ENCODE data around the gene ATP2B3. TPM values are rescaled to one million over a fixed set of nuclear protein-coding genes. Genes with fewer than 3 reads are reported as not detected.

Gene ATP2B3
- total and polyA plus RNA-seq, 7 donors = 0.01 to 0.04 (median 0.01) TPM; not detected in 4

GRCh38 chrX:153493085-153493484 lies 24.4 kb upstream of the ATP2B3 start:
- no peak overlapping the region for H3K27ac ChIP-seq

GRCh38 chrX:153494061-153494460 lies 23.4 kb upstream of the ATP2B3 start:
- DNase-seq = peak in 1 of 2 donors; percentile 43
- Histone ChIP-seq H3K36me3 (ENCODE audit: insufficient read depth in 1 of 2, low read depth in 1 of 2) (no peaks in the 10 kb centered on the region), H3K27ac (no peak overlapping the region), H3K4me1 (no peaks in the 10 kb centered on the region), H3K4me3 (no peak overlapping the region), H3K27me3 (ENCODE audit: insufficient read depth in 3 of 3, low read length in 2 of 3) (peaks cover 0 to 11% (median 0%) of the 10 kb centered on the region in 3 donors), H3K9me3 (no peaks in the 10 kb centered on the region)
- 77 to 87% (median 83%) methylated on average over 8 to 12 of the region's 12 CpGs for WGBS, 3 donors
- intact Hi-C loops (cut with DNase I) = no loop called here
- peak in 2 of 4 donors; percentile 28 to 50 for ATAC-seq
- TF ChIP-seq CTCF (IDR thresholded peaks at IDR 0.05) = no peak

More at GRCh38 chrX:153493085-153493484, 24.4 kb upstream of the ATP2B3 start:
- peaks cover 0 to 11% (median 0%) of the 10 kb centered on the region in 3 donors for H3K27me3 ChIP-seq (ENCODE audit: insufficient read depth in 3 of 3, low read length in 2 of 3)
- no peaks in the 10 kb centered on the region for H3K36me3 ChIP-seq (ENCODE audit: insufficient read depth in 1 of 2, low read depth in 1 of 2)
- H3K9me3 ChIP-seq = no peaks in the 10 kb centered on the region
- DNase-seq = no peak
- no peak for TF ChIP-seq CTCF (IDR thresholded peaks at IDR 0.05)
- no peak for ATAC-seq
- WGBS, 3 donors = 84 to 94% (median 94%) methylated on average over 11 of the region's 11 CpGs
- intact Hi-C loops (cut with DNase I) = no loop called here
- no peaks in the 10 kb centered on the region for H3K4me1 ChIP-seq
- H3K4me3 ChIP-seq = no peak overlapping the region

GRCh38 chrX:153494541-153495361 lies 22.7 kb upstream of the ATP2B3 start, which contains the start of gene BGN:
Gene BGN, plus strand, starts transcription at chrX:153494980. Its CDS starts 9,652 bp downstream, at chrX:153504632.
- DNase-seq (peak in 1 of 2 donors; percentile 42), ATAC-seq (peak; percentile 32 to 66 (median 49))
- 16 to 37% (median 16%) methylated on average over 7 to 33 of the region's 41 CpGs for WGBS, 3 donors
- Histone ChIP-seq H3K36me3 (ENCODE audit: insufficient read depth in 1 of 2, low read depth in 1 of 2) (no peaks in the 10 kb centered on the region), H3K4me1 (no peaks in the 10 kb centered on the region), H3K27ac (no peak within 1 kb of the TSS), H3K27me3 (ENCODE audit: insufficient read depth in 3 of 3, low read length in 2 of 3) (peaks cover 0 to 11% (median 0%) of the 10 kb centered on the region in 3 donors), H3K9me3 (no peaks in the 10 kb centered on the region), H3K4me3 (peak within 1 kb of the TSS; percentile 48)
- intact Hi-C loops (cut with DNase I) = no loop called here
- TF ChIP-seq CTCF (IDR thresholded peaks at IDR 0.05) = peak; percentile 16

- ATAC-seq = peak in 1 of 4 donors; percentile 39
- peaks cover 0 to 11% (median 0%) of the 10 kb centered on the region in 3 donors for H3K27me3 ChIP-seq (ENCODE audit: insufficient read depth in 3 of 3, low read length in 2 of 3)
- intact Hi-C loops (cut with DNase I) = no loop called here
- H3K4me3 ChIP-seq = peak overlapping the region; percentile 48
- WGBS, 3 donors = 31 to 59% (median 33%) methylated on average over 7 to 17 of the region's 17 CpGs
- H3K36me3 ChIP-seq (ENCODE audit: insufficient read depth in 1 of 2, low read depth in 1 of 2) = no peaks in the 10 kb centered on the region
- no peaks in the 10 kb centered on the region for H3K9me3 ChIP-seq
- no peaks in the 10 kb centered on the region for H3K4me1 ChIP-seq
- no peak for TF ChIP-seq CTCF (IDR thresholded peaks at IDR 0.05)
- DNase-seq = peak in 1 of 2 donors; percentile 58
- no peak overlapping the region for H3K27ac ChIP-seq
Measured at GRCh38 chrX:153495362-153495751, 22.1 kb upstream of the ATP2B3 start.
